ENCODE measurements around the gene HMCN1.

GRCh38 chr1:186043296-186043695, 309.1 kb downstream of the HMCN1 start:
- TF ChIP-seq CTCF (IDR thresholded peaks at IDR 0.05), result no peak
- no peak for TF ChIP-seq POLR2A (IDR thresholded peaks at IDR 0.05)

Data from right lobe of liver (tissue), 4 donors.